SHP77 (cell line): Measurements from ENCODE around the gene PHF3.

Source experiments
- DNase-seq, 2 experiments: peaks; one replicate each; lab custom pipeline; 2025; lab: John Stamatoyannopoulos, UW

The PHF3 gene

DNA sequence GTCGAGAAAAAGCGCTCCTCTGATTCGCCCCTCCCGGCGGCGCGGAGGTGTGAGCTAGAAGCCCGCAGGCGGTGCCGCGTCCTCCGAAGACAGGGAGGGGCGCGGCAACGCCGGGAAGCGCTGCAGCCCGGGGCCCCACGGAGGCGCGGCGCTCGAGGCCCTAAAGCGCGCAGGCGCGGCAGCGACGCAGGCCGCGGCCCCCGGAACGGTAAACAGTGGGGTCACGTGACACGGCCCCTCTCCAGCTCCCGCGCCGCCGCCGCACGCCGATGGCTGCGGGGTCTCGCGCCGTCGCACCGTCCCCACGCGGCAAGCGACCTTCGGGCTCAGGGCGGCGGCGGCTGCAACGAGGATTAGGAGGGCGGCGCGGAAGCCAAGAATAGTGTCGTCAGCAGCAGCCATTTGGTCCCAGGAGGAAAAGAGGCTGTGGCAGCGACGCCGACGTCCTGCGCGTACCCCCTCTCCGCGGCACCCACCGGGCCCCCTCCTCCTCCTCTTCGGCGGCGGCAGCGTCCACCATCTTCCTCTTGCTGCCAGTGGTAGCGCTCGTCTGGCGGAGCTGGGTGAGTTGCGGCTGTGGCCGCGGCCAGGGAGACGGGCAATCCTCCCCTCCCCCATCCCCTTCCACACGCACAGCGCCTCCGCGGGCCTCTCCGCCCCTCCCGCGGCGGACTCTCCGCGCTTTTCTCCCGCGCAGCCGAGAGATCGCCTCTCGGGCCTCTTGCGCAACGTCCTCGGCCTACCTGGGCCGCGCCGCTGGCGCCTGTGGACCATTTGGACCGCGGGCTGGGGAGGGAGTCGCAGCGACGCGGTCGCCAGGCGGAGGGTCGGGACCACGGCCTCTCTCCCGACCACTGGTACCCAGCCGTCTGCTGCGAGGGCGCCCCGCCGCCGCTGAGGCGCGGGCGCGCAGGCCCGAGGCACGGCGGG lies at the start of gene PHF3:
PHF3 (plus strand) TSS at position 215 of the 930 bp plus-strand sequence. CDS start 10,750 bp downstream, outside the sequence.
- peak; percentile 83 to 89 for DNase-seq

- peak; percentile 3 to 7 for DNase-seq
These were observed 45.6 kb upstream of the PHF3 start for GRCh38 chr6:63589952-63590411.

- no peak for DNase-seq
These were observed 42.7 kb upstream of the PHF3 start for GRCh38 chr6:63592886-63593285.

DNA sequence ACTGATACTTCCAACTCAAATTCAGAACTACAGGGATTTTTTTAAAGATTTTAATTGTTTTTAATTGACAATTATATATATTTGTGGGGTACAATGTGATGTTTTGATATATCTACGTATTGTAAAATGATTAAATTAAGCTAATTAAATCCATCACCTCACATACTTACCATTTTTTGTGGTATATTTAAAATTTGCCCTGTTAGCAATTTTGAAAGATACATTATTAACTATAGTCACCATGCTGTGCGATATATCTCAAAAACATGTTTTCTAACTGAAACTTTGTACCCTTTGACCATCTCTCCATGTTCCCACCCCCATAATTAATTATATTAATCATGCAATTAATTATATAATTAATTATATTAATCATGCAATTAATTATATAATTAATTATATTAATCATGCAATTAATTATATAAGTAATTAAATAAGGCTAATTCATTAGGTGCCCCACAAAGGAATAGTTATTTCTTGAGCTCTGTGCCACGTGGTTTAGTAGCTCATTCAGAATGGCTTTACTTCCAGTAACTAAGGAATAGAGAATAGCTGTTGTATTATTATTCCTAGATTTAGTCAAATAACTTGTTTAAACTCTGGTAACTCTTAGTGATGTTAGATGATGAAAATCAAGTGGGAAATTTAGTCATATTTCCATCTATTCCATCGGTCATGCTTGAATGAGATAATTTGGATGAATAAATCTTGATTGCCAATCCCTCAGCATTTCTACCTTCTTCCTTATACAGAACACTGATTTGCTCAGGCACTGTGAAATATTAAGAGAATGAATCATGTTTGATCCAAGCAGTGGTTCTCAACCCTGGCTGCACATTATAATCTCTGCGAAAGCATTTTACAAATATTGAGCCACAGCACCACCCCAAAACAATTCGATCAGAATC lies 38.2 kb upstream of the PHF3 start:
- peak in 1 of 2 experiments; percentile 20 for DNase-seq

GRCh38 chr6:63598049-63599036 lies 37.3 kb upstream of the PHF3 start:
- DNase-seq, result peak; percentile 73 to 84

- no peak for DNase-seq
These were observed 36.4 kb upstream of the PHF3 start for GRCh38 chr6:63599243-63599642.

DNA sequence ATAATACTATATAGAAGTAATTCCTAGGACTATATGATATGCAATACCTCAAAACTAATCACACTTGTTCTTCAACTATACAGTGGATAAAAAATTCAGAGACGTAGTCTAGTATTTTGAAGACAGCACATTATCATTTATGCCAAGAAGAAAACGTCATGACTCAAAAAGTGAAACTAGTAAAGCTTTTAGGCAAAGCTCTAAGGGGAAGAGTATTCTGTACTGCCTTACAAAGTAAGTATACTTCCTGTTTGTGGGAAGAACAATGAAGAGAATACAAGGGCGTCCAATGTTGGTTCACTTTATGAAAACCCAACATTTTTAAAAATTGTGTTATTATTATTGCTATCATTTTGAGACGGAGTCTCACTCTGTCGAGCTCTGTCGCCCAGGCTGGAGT lies 35.5 kb upstream of the PHF3 start:
- DNase-seq, result no peak

DNA sequence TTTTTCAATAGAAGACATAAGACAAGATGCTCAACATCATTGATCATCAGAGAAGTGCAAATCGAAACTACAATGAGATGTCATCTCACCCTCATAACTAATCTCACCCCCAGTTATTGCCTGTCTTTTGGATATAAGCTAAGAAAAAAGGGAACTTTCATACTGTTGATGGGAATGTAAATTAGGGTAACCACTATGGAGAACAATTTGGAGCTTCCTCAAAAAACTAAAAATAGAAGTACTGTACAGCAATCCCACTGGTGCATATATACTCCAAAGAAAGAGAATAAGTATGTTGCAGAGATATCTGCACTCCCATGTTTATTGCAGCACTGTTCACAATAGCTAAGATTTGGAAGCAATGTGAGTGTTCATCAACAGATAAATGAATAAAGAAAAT lies 26.4 kb upstream of the PHF3 start:
- DNase-seq, result no peak

DNA sequence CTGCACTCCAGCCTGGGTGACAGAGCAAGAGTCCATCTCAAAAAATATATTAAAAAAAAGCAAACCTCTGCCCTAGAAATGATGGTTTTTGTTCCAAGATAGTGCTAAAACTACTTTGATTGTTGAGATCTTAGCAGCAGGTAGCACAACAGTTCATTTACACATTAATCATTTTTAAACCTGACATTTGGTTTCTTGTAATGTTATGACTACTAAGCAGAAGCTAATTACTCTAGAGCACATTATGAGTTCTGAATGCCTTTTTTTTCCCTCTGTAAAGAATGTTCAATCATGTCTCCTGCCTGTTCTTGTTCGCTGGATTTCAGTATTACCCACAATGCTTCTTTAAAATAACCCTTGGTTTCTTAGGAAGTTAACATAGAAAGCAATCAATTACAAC lies 24.7 kb upstream of the PHF3 start:
- no peak for DNase-seq

DNA sequence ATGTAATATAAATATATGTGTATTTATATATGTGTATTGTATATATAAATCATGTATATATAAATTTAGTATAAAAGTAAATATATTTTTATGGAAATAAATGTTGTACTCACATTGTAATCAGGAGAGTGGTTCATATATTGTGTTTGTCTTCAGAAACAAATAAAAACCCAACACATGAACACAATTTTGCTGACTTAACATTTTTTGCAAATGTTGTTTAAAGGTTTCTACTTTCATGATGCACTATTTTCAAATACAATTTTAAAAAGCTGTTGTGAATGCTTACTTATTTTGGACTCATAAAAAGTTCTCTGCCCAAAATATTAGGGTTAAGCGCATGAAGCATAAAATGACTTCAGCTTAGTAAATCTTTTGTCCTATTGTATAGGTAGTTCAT lies 24.0 kb upstream of the PHF3 start:
- DNase-seq, result no peak

DNA sequence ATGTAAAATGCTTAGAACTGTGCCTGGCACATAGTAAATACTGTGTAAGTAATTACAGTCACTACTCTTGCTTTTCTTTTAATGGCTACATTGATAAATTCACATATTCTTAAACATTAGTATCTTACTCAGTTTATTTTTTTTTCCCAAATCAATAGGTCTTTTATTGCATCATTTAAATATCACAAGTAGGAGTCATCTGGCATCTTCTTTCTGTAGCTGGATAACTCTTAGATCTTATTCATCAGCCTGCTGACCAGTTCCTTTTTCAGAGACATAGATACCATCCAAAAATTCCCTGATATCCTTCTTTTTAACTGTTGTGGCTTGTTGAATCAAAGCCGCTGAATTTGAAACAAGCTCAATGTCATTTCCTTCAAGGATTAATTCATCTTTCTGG lies 20.0 kb upstream of the PHF3 start:
- no peak for DNase-seq

DNA sequence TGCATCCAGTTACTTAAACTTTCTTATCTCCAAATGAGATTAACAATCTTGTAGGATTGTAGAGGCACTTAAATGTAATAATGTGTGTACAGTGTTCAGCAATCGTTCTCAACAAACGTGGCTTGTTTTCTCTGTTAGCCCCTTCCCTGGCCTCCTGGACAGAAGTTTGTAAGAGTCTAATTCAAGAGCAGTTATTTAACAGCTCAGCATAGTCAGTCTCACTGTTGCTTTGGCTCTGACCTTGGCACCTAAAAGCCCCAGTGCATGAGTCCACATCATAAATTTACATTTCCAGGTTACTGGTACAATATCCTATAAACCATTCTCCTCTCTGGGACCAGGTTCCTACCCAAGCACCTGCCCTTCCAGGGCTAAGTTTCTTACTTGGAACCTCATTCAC lies 11.5 kb upstream of the PHF3 start:
- DNase-seq, result no peak

DNA sequence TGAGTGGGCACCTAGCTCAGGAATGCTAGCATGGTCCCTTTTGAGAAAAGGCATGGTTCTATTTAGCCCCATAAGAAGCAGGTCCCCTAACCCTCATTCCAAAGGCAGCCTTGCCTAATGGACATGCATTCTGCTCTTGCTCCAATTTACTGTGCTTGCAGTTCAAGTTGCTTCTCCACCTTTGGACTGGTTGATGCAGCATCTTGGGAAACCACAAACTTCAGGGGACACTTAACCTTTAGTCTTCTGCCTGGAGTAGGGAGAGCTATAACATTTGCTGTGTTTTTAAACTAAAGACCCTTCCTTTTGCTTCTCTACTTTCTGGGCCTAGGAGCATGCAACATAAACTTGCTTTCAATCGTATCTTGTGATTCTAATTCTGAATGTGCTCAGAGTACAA lies 5.1 kb upstream of the PHF3 start:
- no peak for DNase-seq

DNA sequence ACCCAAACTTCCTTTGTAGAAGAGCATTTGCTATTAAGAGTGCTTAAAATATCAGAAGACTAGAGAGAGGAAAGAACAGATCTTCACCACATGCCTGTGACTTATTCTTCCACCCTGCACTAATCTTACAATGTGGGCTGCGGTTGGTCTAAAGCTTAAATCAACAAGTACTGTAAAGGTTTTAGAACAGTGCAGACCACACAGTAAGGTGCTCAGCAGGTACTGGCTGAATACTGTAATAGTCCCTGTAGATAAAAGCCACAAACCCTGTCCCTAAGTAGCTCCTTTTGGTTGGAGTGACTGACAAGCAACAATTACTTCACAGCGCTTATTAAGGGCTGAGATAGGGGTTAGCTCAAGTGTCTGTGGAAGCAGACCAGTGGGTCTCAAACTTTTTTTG lies 972 bp upstream of the PHF3 start:
- DNase-seq, result no peak

- no peak for DNase-seq
These were observed 401 bp upstream of the PHF3 start for GRCh38 chr6:63635215-63635587.

DNA sequence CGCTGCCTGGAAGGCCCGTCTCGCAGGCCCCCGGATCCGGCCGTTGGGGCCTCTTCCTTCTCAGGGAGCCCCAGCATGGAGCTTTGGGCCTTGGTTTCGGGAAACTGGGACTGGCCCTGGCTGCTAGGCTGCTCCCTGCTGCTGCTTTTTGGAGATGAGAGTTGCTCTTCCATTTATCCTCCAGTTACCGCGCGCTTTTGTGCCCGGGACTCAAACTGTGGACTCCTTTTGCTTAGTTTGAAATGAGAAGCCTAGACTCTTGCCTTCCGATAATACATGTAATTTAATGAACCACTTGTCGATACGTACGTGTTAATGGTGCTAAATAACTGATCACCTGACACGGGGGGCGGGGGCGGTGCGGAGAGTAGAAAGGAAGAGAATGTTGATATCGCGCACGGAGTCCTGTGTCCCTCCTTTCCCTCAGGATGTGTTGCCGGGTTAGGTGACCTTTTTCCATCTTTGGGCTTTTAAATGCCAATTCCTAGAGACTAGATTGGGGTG lies 968 bp downstream of the PHF3 start:
- peak; percentile 54 for DNase-seq

- DNase-seq, result no peak
These were observed 2.4 kb downstream of the PHF3 start for GRCh38 chr6:63637865-63638445.

- DNase-seq, result no peak
These were observed 4.5 kb downstream of the PHF3 start for GRCh38 chr6:63640062-63640461.

DNA sequence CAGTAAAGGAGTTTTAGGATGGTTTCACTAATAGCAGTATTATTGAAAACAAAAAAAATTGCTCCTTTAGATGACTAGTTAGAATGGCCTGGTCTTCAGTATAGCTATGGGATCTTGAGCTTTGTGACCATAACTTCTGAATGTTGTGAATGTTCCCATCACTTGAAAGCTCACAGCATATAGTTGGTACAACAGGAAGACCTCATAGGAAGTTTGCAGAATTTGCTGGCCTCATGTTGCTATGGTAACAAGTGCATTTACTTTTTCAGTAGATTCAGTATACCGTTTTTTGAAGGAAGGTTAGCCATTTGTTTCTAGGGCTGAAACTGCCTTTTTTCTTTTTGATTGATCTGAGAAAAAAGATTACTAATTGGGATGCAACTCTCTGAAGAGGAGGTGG lies 8.3 kb downstream of the PHF3 start:
- DNase-seq, result no peak

- DNase-seq, result no peak
These were observed 9.2 kb downstream of the PHF3 start for GRCh38 chr6:63644668-63645326.
